NB4 (cell line): Measurements from ENCODE around the gene RASAL2.

Source experiments
- CTCF ChIP-seq: IDR thresholded peaks from one replicate; pipeline ENCODE4 v1.5.1; 2012; ENCODE audit warnings: low read depth, low read length
- MAX ChIP-seq: IDR thresholded peaks from 2 replicates; pipeline ENCODE4 v1.6.1; 2011; ENCODE audit warnings: low read depth, low read length
- MYC ChIP-seq: IDR thresholded peaks from 2 replicates; pipeline ENCODE4 v1.6.1; 2011; ENCODE audit warnings: low read depth, low read length
- POLR2A ChIP-seq: IDR thresholded peaks from 2 replicates; pipeline ENCODE4 v1.6.1; 2011; ENCODE audit warnings: mild to moderate bottlenecking; ENCODE audit not compliant: insufficient read length; ENCODE audit errors: extremely low read depth

GRCh38 chr1:178101266-178101630, 7.3 kb downstream of the RASAL2 start:
- TF ChIP-seq CTCF (no peak), POLR2A (no peak), MAX (no peak), MYC (no peak)
